Measurements from ENCODE around the gene TIGD7. TPM values are rescaled to one million over a fixed set of nuclear protein-coding genes. Genes with fewer than 3 reads are reported as not detected.
A peak's percentile ranks its signal among the peaks of the same experiment; 100 is the strongest.

Gene TIGD7
- total and polyA plus RNA-seq, 2 of the 13 experiments (the other 11 are each of a cell fraction or from before 2014, with no cell fraction given): not detected

- no peak for TF ChIP-seq CBX5 (CRISPR knock-in tag; IDR thresholded peaks at IDR 0.05; ENCODE audit: borderline replicate concordance)
- no peak for TF ChIP-seq ZNF616 (CRISPR knock-in tag; IDR thresholded peaks at IDR 0.05; ENCODE audit: low read depth)
- peak; percentile 14; the same call in 1 of the 2 replicates for TF ChIP-seq MLX (CRISPR knock-in tag; IDR thresholded peaks at IDR 0.05)
- peak; percentile 79; the same call in 1 of the 2 replicates for TF ChIP-seq IRF9 (CRISPR knock-in tag; IDR thresholded peaks at IDR 0.05; ENCODE audit: borderline replicate concordance)
- no peak for TF ChIP-seq TRAFD1 (CRISPR knock-in tag; IDR thresholded peaks at IDR 0.05; ENCODE audit: borderline replicate concordance)
- TF ChIP-seq ZNF770 (CRISPR knock-in tag; IDR thresholded peaks at IDR 0.05): no peak
- TF ChIP-seq NFKBIZ (CRISPR knock-in tag; IDR thresholded peaks at IDR 0.05): no peak
- peak; percentile 16; the same call in 1 of the 2 replicates for TF ChIP-seq ZBTB10 (CRISPR knock-in tag; IDR thresholded peaks at IDR 0.05; ENCODE audit: borderline replicate concordance)
- TF ChIP-seq ZMYM2 (CRISPR knock-in tag; IDR thresholded peaks at IDR 0.05): no peak
- peak in 1 of 2 experiments; percentile 49; a peak in 1 of 4 replicates for TF ChIP-seq REST (IDR thresholded peaks at IDR 0.05; ENCODE audit: borderline replicate concordance in 1 of 2, low read depth in 1 of 2, low read length in 2 of 2)
- TF ChIP-seq THAP8 (CRISPR knock-in tag; IDR thresholded peaks at IDR 0.05; ENCODE audit: borderline replicate concordance): no peak
- TF ChIP-seq ARNT2 (CRISPR knock-in tag; IDR thresholded peaks at IDR 0.05; ENCODE audit: low read depth): no peak
- TF ChIP-seq ZNF329 (CRISPR knock-in tag; IDR thresholded peaks at IDR 0.05; ENCODE audit: low read depth): no peak
Measured at GRCh38 chr16:3264137-3265036, 40.8 kb downstream of the TIGD7 start (continued).

Data from HepG2 (cell line).